Measurements from ENCODE around the gene ABHD2.
"Not testable (repeated sequence)": the region's sequence is repeated elsewhere in the genome, so short reads cannot be mapped to it uniquely, and the experiment has no call there.

ABHD2 gene

DNA sequence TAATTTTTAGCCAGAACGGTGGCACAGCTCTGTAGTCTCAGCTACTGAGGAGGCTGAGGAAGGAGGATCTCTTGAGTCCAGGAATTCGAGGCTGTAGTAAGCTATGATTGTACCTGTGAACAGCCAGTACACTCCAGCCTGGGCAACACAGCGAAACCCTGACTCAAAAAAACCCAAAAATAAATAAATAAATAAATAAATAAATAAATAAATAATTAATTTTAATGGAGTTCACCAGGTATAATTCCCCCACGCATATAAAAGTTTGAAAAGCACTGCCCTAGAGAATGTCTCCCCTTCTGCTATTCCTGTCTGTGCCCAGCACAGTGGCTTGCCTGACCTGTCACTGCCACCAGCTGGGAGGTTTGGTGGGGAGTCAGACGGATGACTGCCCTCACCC lies 137.3 kb downstream of the ABHD2 start:
- TF ChIP-seq CTCF (IDR thresholded peaks at IDR 0.05; ENCODE audit: borderline replicate concordance, insufficient read depth, low read depth, low read length), result no peak
- no peak overlapping the region for H3K4me3 ChIP-seq (ENCODE audit: low read depth, low read length)

GRCh38 chr15:89226359-89227221 lies 138.3 kb downstream of the ABHD2 start:
- TF ChIP-seq CTCF (IDR thresholded peaks at IDR 0.05; ENCODE audit: borderline replicate concordance, insufficient read depth, low read depth, low read length), result no peak

DNA sequence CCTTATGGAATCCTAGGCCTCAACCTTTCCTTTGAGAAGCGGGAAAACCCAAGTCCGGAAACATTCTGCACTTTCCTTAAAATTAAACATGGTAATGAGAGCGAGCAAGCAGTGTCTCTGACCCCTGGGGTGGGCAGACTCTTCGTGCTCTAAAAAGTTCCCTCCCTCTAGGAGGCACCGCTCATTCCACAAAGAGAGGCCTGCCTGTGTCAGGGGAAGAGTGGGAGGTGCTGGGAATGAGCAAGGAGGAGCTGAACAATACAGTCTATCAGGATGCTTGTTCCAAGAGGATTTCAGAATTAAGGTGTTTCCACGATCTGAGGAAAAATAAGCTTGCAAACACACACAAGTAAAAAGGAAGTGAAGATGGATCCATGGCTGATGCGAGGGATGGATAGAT lies 139.2 kb downstream of the ABHD2 start:
- no peak overlapping the region for H3K4me3 ChIP-seq (ENCODE audit: low read depth, low read length)
- TF ChIP-seq CTCF (IDR thresholded peaks at IDR 0.05; ENCODE audit: borderline replicate concordance, insufficient read depth, low read depth, low read length), result no peak

More at GRCh38 chr15:89226359-89227221, 138.3 kb downstream of the ABHD2 start:
- no peak overlapping the region for H3K4me3 ChIP-seq (ENCODE audit: low read depth, low read length)

DNA sequence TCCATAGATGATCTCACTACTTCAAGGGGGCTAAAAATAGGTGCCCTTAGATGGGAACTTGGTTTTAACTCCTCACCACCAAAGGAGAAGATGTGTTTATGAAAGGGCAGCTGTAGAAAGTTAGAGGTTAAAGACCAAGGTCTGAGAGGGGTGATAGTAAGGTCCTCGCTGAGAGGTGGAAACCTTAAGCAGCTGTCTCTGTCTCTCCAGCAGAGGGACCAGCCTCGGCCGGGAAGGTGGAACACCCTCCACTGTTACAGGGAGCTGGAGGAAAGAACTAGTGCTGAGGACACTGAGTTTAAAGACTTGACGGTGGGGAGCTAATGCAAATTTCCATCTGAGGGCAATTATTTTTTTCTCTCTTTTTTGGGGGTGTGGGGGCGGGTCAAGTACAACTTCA lies 142.0 kb downstream of the ABHD2 start:
- no peak for TF ChIP-seq CTCF (IDR thresholded peaks at IDR 0.05; ENCODE audit: borderline replicate concordance, insufficient read depth, low read depth, low read length)
- H3K4me3 ChIP-seq (ENCODE audit: low read depth, low read length), result no peak overlapping the region

DNA sequence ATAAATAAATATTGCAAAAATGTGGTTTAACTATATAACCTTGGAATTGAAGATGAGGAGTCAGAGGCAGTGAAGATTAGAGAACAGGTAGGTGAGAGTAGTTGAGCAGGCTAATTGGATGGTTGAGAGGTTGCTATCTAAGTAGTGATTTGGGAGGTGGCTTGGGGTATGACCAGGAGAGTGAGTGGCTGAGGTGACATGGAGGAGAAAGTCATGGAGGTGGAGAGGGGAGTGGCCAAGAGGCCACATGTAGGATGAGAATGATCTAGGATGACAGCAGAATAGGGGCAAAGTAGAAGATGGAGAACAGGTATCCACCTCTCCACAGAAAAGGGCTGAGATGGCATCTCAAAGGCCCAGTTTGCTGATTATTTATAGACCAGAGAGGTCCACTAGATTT lies 143.6 kb downstream of the ABHD2 start:
- H3K4me3 ChIP-seq (ENCODE audit: low read depth, low read length), result no peak overlapping the region
- no peak for TF ChIP-seq CTCF (IDR thresholded peaks at IDR 0.05; ENCODE audit: borderline replicate concordance, insufficient read depth, low read depth, low read length)

GRCh38 chr15:89239883-89240810 lies 151.9 kb downstream of the ABHD2 start:
- H3K4me3 ChIP-seq (ENCODE audit: low read depth, low read length), result not testable (repeated sequence)

DNA sequence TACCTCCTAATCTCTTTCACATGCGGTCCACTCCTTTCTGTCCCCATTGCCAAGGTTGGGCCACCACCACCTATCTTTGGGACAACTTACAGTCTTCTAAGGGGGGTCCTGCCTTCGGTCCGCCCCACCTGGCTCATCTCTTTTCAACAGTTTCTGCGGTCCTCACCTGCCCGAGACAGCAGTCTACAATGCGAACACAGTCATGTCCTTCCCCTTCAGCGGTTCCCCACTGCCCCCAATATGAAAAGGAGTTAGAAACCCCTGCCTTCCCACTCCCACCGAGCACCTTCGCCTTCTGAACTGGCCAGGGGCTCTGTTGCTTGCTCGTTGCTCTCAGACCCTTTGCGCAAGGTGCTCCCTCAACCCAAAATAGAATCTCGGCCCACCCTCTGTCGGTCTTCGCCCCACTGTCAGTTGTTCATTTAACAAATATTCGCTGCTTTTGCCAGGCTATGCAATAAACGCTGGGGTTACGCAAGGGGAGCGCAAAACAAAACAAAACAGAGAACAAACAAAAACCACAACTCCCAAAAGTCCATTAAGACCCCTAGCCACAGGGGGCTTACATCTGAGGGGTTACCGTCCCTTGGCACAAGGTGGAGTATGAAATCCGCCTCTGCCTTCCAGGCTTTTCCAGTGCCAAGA lies 154.9 kb downstream of the ABHD2 start:
- no peak for TF ChIP-seq CTCF (IDR thresholded peaks at IDR 0.05; ENCODE audit: borderline replicate concordance, insufficient read depth, low read depth, low read length)
- peak overlapping the region; percentile 93 for H3K4me3 ChIP-seq (ENCODE audit: low read depth, low read length)

Data from GM12875 (cell line).